Measurements from ENCODE around the gene ACSL6. TPM values are rescaled to one million over a fixed set of nuclear protein-coding genes. Genes with fewer than 3 reads are reported as not detected.

ACSL6 gene
- total RNA-seq, 2 donors from 2014 or later = 0.04 to 0.73 TPM

DNA sequence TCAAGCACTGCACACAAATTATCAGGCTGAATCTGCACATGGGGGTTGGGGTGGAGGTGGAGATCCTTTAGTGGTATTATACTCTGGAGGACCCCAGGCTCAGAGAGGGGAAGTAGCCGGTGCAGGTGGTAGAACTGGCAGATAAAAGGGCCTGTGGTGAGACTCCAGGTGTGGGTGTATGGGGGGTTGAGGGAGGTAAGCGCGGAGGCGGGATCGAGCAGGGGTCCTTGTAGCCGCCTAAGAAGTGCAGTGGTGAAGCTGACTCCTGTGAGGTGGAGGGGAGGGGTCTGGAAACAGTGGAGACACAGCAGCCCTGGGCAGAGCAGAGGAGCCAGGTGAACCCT, 841 bp downstream of the ACSL6 start:
- Mint-ChIP-seq H3K9me3 (no peaks in the 10 kb centered on the region), H3K4me3 (peak overlapping the region; percentile 60), H3K27ac (no peak overlapping the region), H3K4me1 (peaks cover 10% of the 10 kb centered on the region), H3K27me3 (ENCODE audit: insufficient read depth) (peaks cover 31% of the 10 kb centered on the region), H3K36me3 (ENCODE audit: low read depth) (no peaks in the 10 kb centered on the region)
- 43% methylated on average over 6 of the region's 6 CpGs; no CpG with 5 or more reads in 1 of the 2 experiments for WGBS, 2 experiments (ENCODE audit: insufficient coverage in 1 of 2, insufficient read length in 1 of 2)
- Histone ChIP-seq H3K9me3 (ENCODE audit: control insufficient read depth, low read length) (no peaks in the 10 kb centered on the region), H3K36me3 (ENCODE audit: control insufficient read depth, insufficient read depth, low read length) (no peaks in the 10 kb centered on the region), H3K9ac (ENCODE audit: extremely low read depth, low read length, poor library complexity, severe bottlenecking) (no peak overlapping the region), H3K4me1 (ENCODE audit: control insufficient read depth, insufficient read depth, low read length) (peaks cover 4% of the 10 kb centered on the region), H3K27ac (ENCODE audit: low read depth, low read length) (no peak overlapping the region), H3K4me3 (ENCODE audit: low read length) (no peak overlapping the region), H3K27me3 (ENCODE audit: control insufficient read depth, insufficient read depth, low read length, poor library complexity, severe bottlenecking) (peaks cover 48% of the 10 kb centered on the region)
- no peak for TF ChIP-seq CTCF (conservative IDR thresholded peaks at IDR 0.05)
- DNase-seq = peak; percentile 59

DNA sequence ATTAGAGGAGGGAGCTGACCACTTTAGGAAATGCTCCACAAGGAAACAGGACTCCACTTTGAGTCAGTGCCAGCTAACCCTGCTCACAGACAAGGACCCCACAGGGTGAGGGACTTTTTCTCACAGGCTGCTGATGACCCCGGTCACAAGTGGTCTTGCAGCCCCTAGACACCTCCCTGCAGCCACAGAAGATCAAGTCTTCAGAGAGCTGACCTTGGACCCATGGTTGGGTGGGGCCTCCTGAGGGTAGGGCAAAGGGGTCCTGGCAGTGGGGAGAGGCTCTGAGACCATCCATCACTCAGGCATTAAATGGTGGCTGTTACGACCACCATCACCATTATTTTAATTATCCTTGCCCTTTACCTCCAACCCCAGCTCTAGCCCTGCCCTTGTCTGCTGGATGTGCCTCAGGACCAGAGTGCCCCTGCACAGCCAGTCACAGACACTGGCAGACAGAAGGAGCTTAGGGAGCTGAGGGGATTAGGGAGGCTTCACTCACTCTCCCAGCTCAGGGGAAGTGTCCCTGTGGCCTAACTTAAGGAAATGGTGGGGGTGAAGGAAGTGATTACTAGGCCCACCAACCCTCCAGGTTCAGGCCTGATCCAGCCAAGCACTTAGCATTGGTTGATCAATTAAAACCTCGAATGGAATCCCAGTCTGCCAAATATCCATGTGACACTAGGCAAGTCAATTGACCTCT, 1.6 kb downstream of the ACSL6 start:
- 63 to 75% methylated on average over 1 to 3 of the region's 3 CpGs for WGBS, 2 experiments (ENCODE audit: insufficient coverage in 1 of 2, insufficient read length in 1 of 2)
- Mint-ChIP-seq H3K4me1 (peaks cover 10% of the 10 kb centered on the region), H3K4me3 (no peak overlapping the region), H3K36me3 (ENCODE audit: low read depth) (no peaks in the 10 kb centered on the region), H3K9me3 (no peaks in the 10 kb centered on the region), H3K27me3 (ENCODE audit: insufficient read depth) (peaks cover 31% of the 10 kb centered on the region), H3K27ac (no peak overlapping the region)
- DNase-seq = peak; percentile 40
- no peak overlapping the region for H3K4me3 ChIP-seq (ENCODE audit: low read length)
- no peak for TF ChIP-seq CTCF (conservative IDR thresholded peaks at IDR 0.05)
- H3K9ac ChIP-seq (ENCODE audit: extremely low read depth, low read length, poor library complexity, severe bottlenecking) = no peak overlapping the region
- H3K27ac ChIP-seq (ENCODE audit: low read depth, low read length) = no peak overlapping the region
- no peaks in the 10 kb centered on the region for H3K36me3 ChIP-seq (ENCODE audit: control insufficient read depth, insufficient read depth, low read length)
- peaks cover 48% of the 10 kb centered on the region for H3K27me3 ChIP-seq (ENCODE audit: control insufficient read depth, insufficient read depth, low read length, poor library complexity, severe bottlenecking)
- H3K9me3 ChIP-seq (ENCODE audit: control insufficient read depth, low read length) = no peaks in the 10 kb centered on the region
- H3K4me1 ChIP-seq (ENCODE audit: control insufficient read depth, insufficient read depth, low read length) = peaks cover 4% of the 10 kb centered on the region

GRCh38 chr5:132008961-132009680, 2.3 kb downstream of the ACSL6 start:
- Mint-ChIP-seq H3K27me3 (ENCODE audit: insufficient read depth) (peaks cover 31% of the 10 kb centered on the region), H3K27ac (no peak overlapping the region), H3K4me3 (no peak overlapping the region), H3K4me1 (peaks cover 10% of the 10 kb centered on the region), H3K36me3 (ENCODE audit: low read depth) (no peaks in the 10 kb centered on the region), H3K9me3 (no peaks in the 10 kb centered on the region)
- H3K36me3 ChIP-seq (ENCODE audit: control insufficient read depth, insufficient read depth, low read length) = no peaks in the 10 kb centered on the region
- WGBS, 2 experiments (ENCODE audit: insufficient coverage in 1 of 2, insufficient read length in 1 of 2) = 79 to 83% methylated on average over 4 to 5 of the region's 5 CpGs
- H3K9ac ChIP-seq (ENCODE audit: extremely low read depth, low read length, poor library complexity, severe bottlenecking) = no peak overlapping the region
- peak; percentile 49 for DNase-seq
- H3K27ac ChIP-seq (ENCODE audit: low read depth, low read length) = no peak overlapping the region
- H3K9me3 ChIP-seq (ENCODE audit: control insufficient read depth, low read length) = no peaks in the 10 kb centered on the region
- H3K4me3 ChIP-seq (ENCODE audit: low read length) = no peak overlapping the region
- no peak for TF ChIP-seq CTCF (conservative IDR thresholded peaks at IDR 0.05)
- peaks cover 48% of the 10 kb centered on the region for H3K27me3 ChIP-seq (ENCODE audit: control insufficient read depth, insufficient read depth, low read length, poor library complexity, severe bottlenecking)
- peaks cover 4% of the 10 kb centered on the region for H3K4me1 ChIP-seq (ENCODE audit: control insufficient read depth, insufficient read depth, low read length)

Data from endodermal cell (in vitro differentiated cells).